GM23338 (cell line): ENCODE measurements around the gene CCDC12. TPM values are rescaled to one million over a fixed set of nuclear protein-coding genes. Genes with fewer than 3 reads are reported as not detected.

Source experiments
- ATAC-seq: fragments of 200-7000 bp; cut with Tn5 transposase; 3 replicates; pipeline ENCODE4 v1.9.1; 2020
- DNase-seq: peaks from one replicate; pipeline ENCODE4 v3.0.0-alpha.2; 2015; ENCODE audit warnings: low spot score
- H2AFZ ChIP-seq: fragments of 200-600 bp; sonication (generic); 2 replicates; pipeline ENCODE4 v1.8.0; 2016; ENCODE audit warnings: antibody characterized with exemption, mild to moderate bottlenecking, moderate library complexity
- H3F3A ChIP-seq: fragments of 200-600 bp; sonication (generic); replicated peaks from 2 replicates; pipeline ENCODE4 v1.8.0; 2017; ENCODE audit warnings: antibody characterized with exemption, mixed run types, low read depth
- H3K27ac ChIP-seq: fragments of 200-600 bp; sonication (generic); 2 replicates; pipeline ENCODE4 v1.6.1; 2016; ENCODE audit warnings: low read depth
- H3K27me3 ChIP-seq: fragments of 200-600 bp; sonication (generic); 2 replicates; pipeline ENCODE4 v1.8.0; 2016; ENCODE audit warnings: mild to moderate bottlenecking, mixed run types, moderate library complexity; ENCODE audit not compliant: insufficient read depth
- H3K36me3 ChIP-seq: fragments of 200-600 bp; sonication (generic); 2 replicates; pipeline ENCODE4 v1.8.0; 2016; ENCODE audit warnings: mild to moderate bottlenecking; ENCODE audit not compliant: insufficient read depth
- H3K4me1 ChIP-seq: fragments of 200-600 bp; sonication (generic); 2 replicates; pipeline ENCODE4 v1.8.0; 2016; ENCODE audit warnings: mild to moderate bottlenecking, moderate library complexity; ENCODE audit not compliant: insufficient read depth
- H3K4me2 ChIP-seq: fragments of 200-600 bp; sonication (generic); 2 replicates; pipeline ENCODE4 v1.7.1; 2017; ENCODE audit warnings: mixed run types
- H3K4me3 ChIP-seq: fragments of 200-600 bp; sonication (generic); 2 replicates; pipeline ENCODE4 v1.6.1; 2016; ENCODE audit warnings: mixed run types
- H3K79me2 ChIP-seq: fragments of 200-600 bp; sonication (generic); replicated peaks from 2 replicates; pipeline ENCODE4 v1.8.0; 2017; ENCODE audit warnings: mild to moderate bottlenecking; ENCODE audit not compliant: insufficient read depth
- H3K9me2 ChIP-seq: fragments of 200-600 bp; sonication (generic); 2 replicates; pipeline ENCODE4 v1.8.0; 2017; ENCODE audit not compliant: insufficient read depth
- H4K20me1 ChIP-seq: fragments of 200-600 bp; sonication (generic); replicated peaks from 2 replicates; pipeline ENCODE4 v1.8.0; 2017; ENCODE audit warnings: mild to moderate bottlenecking; ENCODE audit not compliant: insufficient read depth
- H3K27ac Mint-ChIP-seq: 2 replicates; pipeline ENCODE4 v1.8.0; 2020; ENCODE audit warnings: inconsistent platforms, mild to moderate bottlenecking, moderate library complexity, mixed read lengths
- H3K27me3 Mint-ChIP-seq: 3 replicates; pipeline ENCODE4 v1.8.0; 2022; ENCODE audit warnings: low read depth, mild to moderate bottlenecking, moderate library complexity, mixed read lengths, inconsistent platforms; ENCODE audit not compliant: insufficient read depth, poor library complexity
- H3K36me3 Mint-ChIP-seq: 3 replicates; pipeline ENCODE4 v1.8.0; 2021; ENCODE audit warnings: low read depth, mild to moderate bottlenecking, inconsistent platforms, moderate library complexity, mixed read lengths
- H3K4me1 Mint-ChIP-seq: 3 replicates; pipeline ENCODE4 v1.8.0; 2020; ENCODE audit warnings: mild to moderate bottlenecking, inconsistent platforms, mixed read lengths
- H3K4me3 Mint-ChIP-seq: 3 replicates; pipeline ENCODE4 v1.8.0; 2021; ENCODE audit warnings: moderate library complexity, mild to moderate bottlenecking, inconsistent platforms, mixed read lengths
- H3K9me3 Mint-ChIP-seq: 3 replicates; pipeline ENCODE4 v1.8.0; 2020; ENCODE audit warnings: moderate library complexity, mild to moderate bottlenecking, inconsistent platforms, mixed read lengths
- CREB1 ChIP-seq: fragments of 250-450 bp; sonication (Bioruptor Pico); IDR thresholded peaks from 2 replicates; pipeline ENCODE4 v1.5.0; 2020; ENCODE audit warnings: low read depth, mild to moderate bottlenecking, moderate library complexity
- EZH2 ChIP-seq: fragments of 200-600 bp; sonication (generic); IDR thresholded peaks from one replicate; pipeline ENCODE4 v1.8.0; 2017; ENCODE audit warnings: antibody characterized with exemption, mild to moderate bottlenecking, low read depth; ENCODE audit not compliant: unreplicated experiment
- EZH2phosphoT487 ChIP-seq: fragments of 200-600 bp; sonication (generic); IDR thresholded peaks from one replicate; pipeline ENCODE4 v1.8.1; 2018; ENCODE audit warnings: antibody characterized with exemption; ENCODE audit not compliant: unreplicated experiment
- JUNB ChIP-seq: IDR thresholded peaks from one replicate; pipeline ENCODE4 v1.6.1; 2016; ENCODE audit warnings: antibody characterized with exemption; ENCODE audit not compliant: unreplicated experiment
- NANOG ChIP-seq: IDR thresholded peaks from 2 replicates; pipeline ENCODE4 v1.6.1; 2016; ENCODE audit warnings: antibody characterized with exemption, borderline replicate concordance
- POLR2AphosphoS5 ChIP-seq: IDR thresholded peaks from 2 replicates; pipeline ENCODE4 v1.6.1; 2016; ENCODE audit warnings: antibody characterized with exemption, low read depth
- STAT1 ChIP-seq: IDR thresholded peaks from one replicate; pipeline ENCODE4 v1.6.1; 2016; ENCODE audit warnings: antibody characterized with exemption; ENCODE audit not compliant: unreplicated experiment
- ZNF114 ChIP-seq: fragments of 250-450 bp; sonication (Bioruptor Pico); IDR thresholded peaks from 2 replicates; pipeline ENCODE4 v1.5.0; 2020; ENCODE audit warnings: mild to moderate bottlenecking, moderate library complexity
- ZNF331 ChIP-seq: fragments of 250-450 bp; sonication (Bioruptor Pico); IDR thresholded peaks from 2 replicates; pipeline ENCODE4 v1.5.0; 2020; ENCODE audit warnings: low read depth, mild to moderate bottlenecking, moderate library complexity
- polyA plus RNA-seq: library from polyadenylated mRNA; unstranded; fragments of >200 nt; fragmentation: Nextera tagmentation; extraction: Ambion mirVana; gene quantifications from 2 replicates; pipeline ENCODE4 v1.2.1, GENCODE V29; 2016
- total RNA-seq: library from RNA; depleted of rRNA; stranded (reverse); fragments of >200 nt; shearing (Covaris generic); gene quantifications from 2 replicates; pipeline ENCODE4 v1.2.3, GENCODE V29; 2014
- TF ChIP-seq, protein P1 (sequence below), 2 experiments: fragments of 200-600 bp in 1 of 2; sonication (generic) in 1 of 2; conservative IDR thresholded peaks; 2 replicates each; pipeline versions ENCODE4 v1.5.1 to v1.6.1; 2016 to 2017; ENCODE audit warnings: antibody characterized with exemption in 2 of 2, low read depth in 2 of 2, mild to moderate bottlenecking in 2 of 2, moderate library complexity in 1 of 2
- TF ChIP-seq, protein P2 (sequence below): IDR thresholded peaks from one replicate; pipeline ENCODE4 v1.6.1; 2018; ENCODE audit warnings: antibody characterized with exemption; ENCODE audit not compliant: unreplicated experiment

CCDC12 gene
- total and polyA plus RNA-seq, 2 experiments from 2014 or later, result 42.9 to 133 TPM

DNA sequence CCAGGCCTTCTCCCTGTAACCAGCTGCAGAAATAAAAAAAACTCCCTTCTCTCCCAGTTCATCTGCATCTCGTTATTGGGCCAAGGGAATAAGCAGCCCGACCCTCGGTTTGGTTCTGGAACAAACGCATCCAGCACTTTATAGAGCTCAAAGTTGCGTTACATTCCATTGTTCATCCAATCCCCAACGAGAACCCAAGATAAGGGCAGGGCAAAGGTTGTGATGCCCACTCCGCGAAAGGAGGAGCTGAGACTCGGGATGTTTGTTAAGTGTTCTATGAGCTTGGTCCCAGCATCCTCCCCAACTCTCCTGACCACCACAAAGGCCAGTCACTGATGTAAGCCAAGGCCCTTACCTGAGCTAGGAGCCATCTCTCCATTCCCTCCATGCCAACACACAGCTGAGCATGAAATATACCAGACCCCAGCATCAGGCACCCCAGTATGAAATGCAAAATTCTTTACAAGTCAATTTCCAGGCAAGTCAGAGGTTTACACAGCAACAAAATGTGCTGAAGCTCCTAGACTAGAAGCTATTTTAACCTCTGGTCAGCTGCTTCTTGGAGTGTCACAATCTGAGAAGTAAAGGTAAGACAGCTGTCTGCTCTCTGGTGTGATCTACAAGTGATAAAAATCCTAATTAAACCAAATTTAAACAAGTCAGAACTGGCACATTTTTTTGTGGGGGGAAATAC is 17.9 kb downstream of the CCDC12 start:
- peaks cover 8% of the 10 kb centered on the region; the same call in 2 of the 3 replicates for H3K9me3 Mint-ChIP-seq
- peaks cover 4% of the 10 kb centered on the region for H3K27me3 Mint-ChIP-seq
- Histone ChIP-seq H3K79me2 (peaks cover 99% of the 10 kb centered on the region), H3K4me2 (no peak overlapping the region), H3F3A (no peaks in the 10 kb centered on the region), H3K4me1 (peaks cover 16% of the 10 kb centered on the region; the same call in 1 of the 2 replicates), H3K9me2 (no peaks in the 10 kb centered on the region), H4K20me1 (peaks cover 89% of the 10 kb centered on the region), H3K4me3 (no peak overlapping the region), H3K36me3 (no peaks in the 10 kb centered on the region; the same call in 1 of the 2 replicates), H2AFZ (no peak overlapping the region), H3K27ac (no peak overlapping the region), H3K27me3 (no peaks in the 10 kb centered on the region)
- DNase-seq (no peak), ATAC-seq (no peak)
- TF ChIP-seq, protein P1, sequence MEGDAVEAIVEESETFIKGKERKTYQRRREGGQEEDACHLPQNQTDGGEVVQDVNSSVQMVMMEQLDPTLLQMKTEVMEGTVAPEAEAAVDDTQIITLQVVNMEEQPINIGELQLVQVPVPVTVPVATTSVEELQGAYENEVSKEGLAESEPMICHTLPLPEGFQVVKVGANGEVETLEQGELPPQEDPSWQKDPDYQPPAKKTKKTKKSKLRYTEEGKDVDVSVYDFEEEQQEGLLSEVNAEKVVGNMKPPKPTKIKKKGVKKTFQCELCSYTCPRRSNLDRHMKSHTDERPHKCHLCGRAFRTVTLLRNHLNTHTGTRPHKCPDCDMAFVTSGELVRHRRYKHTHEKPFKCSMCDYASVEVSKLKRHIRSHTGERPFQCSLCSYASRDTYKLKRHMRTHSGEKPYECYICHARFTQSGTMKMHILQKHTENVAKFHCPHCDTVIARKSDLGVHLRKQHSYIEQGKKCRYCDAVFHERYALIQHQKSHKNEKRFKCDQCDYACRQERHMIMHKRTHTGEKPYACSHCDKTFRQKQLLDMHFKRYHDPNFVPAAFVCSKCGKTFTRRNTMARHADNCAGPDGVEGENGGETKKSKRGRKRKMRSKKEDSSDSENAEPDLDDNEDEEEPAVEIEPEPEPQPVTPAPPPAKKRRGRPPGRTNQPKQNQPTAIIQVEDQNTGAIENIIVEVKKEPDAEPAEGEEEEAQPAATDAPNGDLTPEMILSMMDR (conservative IDR thresholded peaks at IDR 0.05; ENCODE audit: low read depth in 2 of 2), result no peak
- TF ChIP-seq STAT1 (no peak), ZNF114 (CRISPR knock-in tag) (no peak), CREB1 (no peak), EZH2phosphoT487 (no peak), NANOG (no peak), ZNF331 (no peak), EZH2 (no peak), JUNB (no peak), POLR2AphosphoS5 (no peak)
- TF ChIP-seq, protein P2, sequence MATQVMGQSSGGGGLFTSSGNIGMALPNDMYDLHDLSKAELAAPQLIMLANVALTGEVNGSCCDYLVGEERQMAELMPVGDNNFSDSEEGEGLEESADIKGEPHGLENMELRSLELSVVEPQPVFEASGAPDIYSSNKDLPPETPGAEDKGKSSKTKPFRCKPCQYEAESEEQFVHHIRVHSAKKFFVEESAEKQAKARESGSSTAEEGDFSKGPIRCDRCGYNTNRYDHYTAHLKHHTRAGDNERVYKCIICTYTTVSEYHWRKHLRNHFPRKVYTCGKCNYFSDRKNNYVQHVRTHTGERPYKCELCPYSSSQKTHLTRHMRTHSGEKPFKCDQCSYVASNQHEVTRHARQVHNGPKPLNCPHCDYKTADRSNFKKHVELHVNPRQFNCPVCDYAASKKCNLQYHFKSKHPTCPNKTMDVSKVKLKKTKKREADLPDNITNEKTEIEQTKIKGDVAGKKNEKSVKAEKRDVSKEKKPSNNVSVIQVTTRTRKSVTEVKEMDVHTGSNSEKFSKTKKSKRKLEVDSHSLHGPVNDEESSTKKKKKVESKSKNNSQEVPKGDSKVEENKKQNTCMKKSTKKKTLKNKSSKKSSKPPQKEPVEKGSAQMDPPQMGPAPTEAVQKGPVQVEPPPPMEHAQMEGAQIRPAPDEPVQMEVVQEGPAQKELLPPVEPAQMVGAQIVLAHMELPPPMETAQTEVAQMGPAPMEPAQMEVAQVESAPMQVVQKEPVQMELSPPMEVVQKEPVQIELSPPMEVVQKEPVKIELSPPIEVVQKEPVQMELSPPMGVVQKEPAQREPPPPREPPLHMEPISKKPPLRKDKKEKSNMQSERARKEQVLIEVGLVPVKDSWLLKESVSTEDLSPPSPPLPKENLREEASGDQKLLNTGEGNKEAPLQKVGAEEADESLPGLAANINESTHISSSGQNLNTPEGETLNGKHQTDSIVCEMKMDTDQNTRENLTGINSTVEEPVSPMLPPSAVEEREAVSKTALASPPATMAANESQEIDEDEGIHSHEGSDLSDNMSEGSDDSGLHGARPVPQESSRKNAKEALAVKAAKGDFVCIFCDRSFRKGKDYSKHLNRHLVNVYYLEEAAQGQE, result no peak
- H3K4me1 Mint-ChIP-seq, result peaks cover 42% of the 10 kb centered on the region
- H3K36me3 Mint-ChIP-seq, result peaks cover 17% of the 10 kb centered on the region
- no peak overlapping the region for H3K4me3 Mint-ChIP-seq
- H3K27ac Mint-ChIP-seq, result no peak overlapping the region
